Activated T-cell treated with anti-CD3 and anti-CD28 coated beads, Interleukin-2, amount 50 U/mL, for 72 hours (primary cell): Measurements from ENCODE around the gene COL4A4. TPM values are rescaled to one million over a fixed set of nuclear protein-coding genes. Genes with fewer than 3 reads are reported as not detected.

Experiments used
- ATAC-seq, 2 donors: fragments of 150-1000 bp; cut with Tn5 transposase; replicated peaks in 1 of 2; 2 replicates each; pipeline ENCODE4 v1.10.0; 2021; ENCODE audit warnings: moderate library complexity in 2 of 2, mild to moderate bottlenecking in 1 of 2
- DNase-seq, 2 donors: peaks; one replicate each; pipeline ENCODE4 v3.0.0; 2021 to 2022; ENCODE audit warnings: mixed read lengths in 1 of 2
- H3K27ac Mint-ChIP-seq: one replicate; pipeline ENCODE4 v1.8.0; 2022; ENCODE audit warnings: mild to moderate bottlenecking, moderate library complexity, mixed read lengths
- H3K27me3 Mint-ChIP-seq: one replicate; pipeline ENCODE4 v1.8.0; 2022; ENCODE audit warnings: low read depth, mixed read lengths
- H3K36me3 Mint-ChIP-seq, 2 donors: one replicate each; pipeline ENCODE4 v1.8.0; 2022; ENCODE audit warnings: mixed read lengths in 2 of 2, mild to moderate bottlenecking in 1 of 2; ENCODE audit not compliant: insufficient read depth in 2 of 2
- H3K4me1 Mint-ChIP-seq: one replicate; pipeline ENCODE4 v1.8.0; 2022; ENCODE audit warnings: low read depth, mixed read lengths
- H3K4me3 Mint-ChIP-seq, 2 donors: one replicate each; pipeline ENCODE4 v1.8.0; 2022; ENCODE audit warnings: mild to moderate bottlenecking in 2 of 2, mixed read lengths in 2 of 2, moderate library complexity in 2 of 2
- H3K9me3 Mint-ChIP-seq, 2 donors: one replicate each; pipeline ENCODE4 v1.8.0; 2022; ENCODE audit warnings: mixed read lengths in 2 of 2
- total RNA-seq, 2 donors: library from RNA; stranded (reverse); gene quantifications; one replicate each; pipeline ENCODE4 v1.2.3, GENCODE V29; 2022

Gene COL4A4
- total RNA-seq, 2 donors from 2014 or later: 0.02 to 0.16 TPM

- ATAC-seq (no peak), DNase-seq (no peak)
- H3K27ac Mint-ChIP-seq: no peak overlapping the region
- H3K27me3 Mint-ChIP-seq: no peaks in the 10 kb centered on the region
- H3K36me3 Mint-ChIP-seq: peaks cover 9 to 16% of the 10 kb centered on the region in 2 donors
- H3K9me3 Mint-ChIP-seq: peaks cover 0 to 5% of the 10 kb centered on the region in 2 donors
- H3K4me3 Mint-ChIP-seq: no peak overlapping the region
- H3K4me1 Mint-ChIP-seq: peaks cover 19% of the 10 kb centered on the region
Measured at GRCh38 chr2:226999661-227000060, 164.3 kb downstream of the COL4A4 start.

GRCh38 chr2:226995625-226996041 is 168.4 kb downstream of the COL4A4 start:
- no peak overlapping the region for H3K27ac Mint-ChIP-seq
- DNase-seq (peak; percentile 68 to 80), ATAC-seq (peak; percentile 100)
- no peaks in the 10 kb centered on the region for H3K27me3 Mint-ChIP-seq
- H3K9me3 Mint-ChIP-seq: peaks cover 0 to 4% of the 10 kb centered on the region in 2 donors
- peaks cover 30% of the 10 kb centered on the region for H3K4me1 Mint-ChIP-seq
- H3K4me3 Mint-ChIP-seq: peak overlapping the region; percentile 9 to 27
- peaks cover 9 to 18% of the 10 kb centered on the region in 2 donors for H3K36me3 Mint-ChIP-seq

GRCh38 chr2:226994775-226995174 is 169.2 kb downstream of the COL4A4 start:
- H3K36me3 Mint-ChIP-seq: peaks cover 9 to 12% of the 10 kb centered on the region in 2 donors
- H3K4me1 Mint-ChIP-seq: peaks cover 30% of the 10 kb centered on the region
- ATAC-seq (no peak), DNase-seq (no peak)
- H3K27me3 Mint-ChIP-seq: no peaks in the 10 kb centered on the region
- H3K27ac Mint-ChIP-seq: no peak overlapping the region
- peaks cover 0 to 4% of the 10 kb centered on the region in 2 donors for H3K9me3 Mint-ChIP-seq
- H3K4me3 Mint-ChIP-seq: peak overlapping the region; percentile 2 to 29

- no peak for ATAC-seq
- peaks cover 4 to 8% of the 10 kb centered on the region in 2 donors for H3K36me3 Mint-ChIP-seq
- H3K27me3 Mint-ChIP-seq: no peaks in the 10 kb centered on the region
- peaks cover 30% of the 10 kb centered on the region for H3K4me1 Mint-ChIP-seq
- DNase-seq: no peak
- no peak overlapping the region for H3K27ac Mint-ChIP-seq
- no peak overlapping the region for H3K4me3 Mint-ChIP-seq
- H3K9me3 Mint-ChIP-seq: no peaks in the 10 kb centered on the region
Measured at GRCh38 chr2:226993171-226993570, 170.8 kb downstream of the COL4A4 start.

GRCh38 chr2:226991663-226992062 is 172.3 kb downstream of the COL4A4 start:
- H3K27me3 Mint-ChIP-seq: no peaks in the 10 kb centered on the region
- H3K36me3 Mint-ChIP-seq: peaks cover 4 to 7% of the 10 kb centered on the region in 2 donors
- ATAC-seq (no peak), DNase-seq (no peak)
- no peaks in the 10 kb centered on the region for H3K9me3 Mint-ChIP-seq
- no peak overlapping the region for H3K4me3 Mint-ChIP-seq
- H3K4me1 Mint-ChIP-seq: peaks cover 30% of the 10 kb centered on the region
- H3K27ac Mint-ChIP-seq: no peak overlapping the region

- DNase-seq (no peak), ATAC-seq (no peak)
- Mint-ChIP-seq H3K27me3 (no peaks in the 10 kb centered on the region), H3K36me3 (peaks cover 0 to 4% of the 10 kb centered on the region in 2 donors), H3K27ac (no peak overlapping the region), H3K4me3 (no peak overlapping the region), H3K4me1 (peaks cover 29% of the 10 kb centered on the region), H3K9me3 (no peaks in the 10 kb centered on the region)
Measured at GRCh38 chr2:226985583-226985946, 178.4 kb downstream of the COL4A4 start.

- Mint-ChIP-seq H3K4me1 (peaks cover 29% of the 10 kb centered on the region), H3K27ac (peak overlapping the region; percentile 69), H3K36me3 (peaks cover 0 to 4% of the 10 kb centered on the region in 2 donors), H3K4me3 (peak overlapping the region; percentile 6 to 34), H3K27me3 (no peaks in the 10 kb centered on the region), H3K9me3 (no peaks in the 10 kb centered on the region)
- DNase-seq (peak; percentile 32 to 61), ATAC-seq (peak; percentile 98)
Measured at GRCh38 chr2:226984750-226985582, 179.0 kb downstream of the COL4A4 start.

GRCh38 chr2:226983895-226984749 is 179.9 kb downstream of the COL4A4 start:
- peaks cover 29% of the 10 kb centered on the region for H3K4me1 Mint-ChIP-seq
- H3K27ac Mint-ChIP-seq: peak overlapping the region; percentile 69

GRCh38 chr2:226981791-226982326 is 182.1 kb downstream of the COL4A4 start:
- no peak overlapping the region for H3K4me3 Mint-ChIP-seq

More at GRCh38 chr2:226983895-226984749, 179.9 kb downstream of the COL4A4 start:
- Mint-ChIP-seq H3K27me3 (no peaks in the 10 kb centered on the region), H3K36me3 (peaks cover 0 to 1% of the 10 kb centered on the region in 2 donors), H3K9me3 (no peaks in the 10 kb centered on the region), H3K4me3 (peak overlapping the region; percentile 12 to 34)
- DNase-seq (no peak), ATAC-seq (peak in 1 of 2 donors; percentile 27)

GRCh38 chr2:226979004-226979403 is 185.0 kb downstream of the COL4A4 start:
- ATAC-seq: no peak
- peaks cover 0 to 1% of the 10 kb centered on the region in 2 donors for H3K36me3 Mint-ChIP-seq
- no peak for DNase-seq
- H3K4me1 Mint-ChIP-seq: peaks cover 21% of the 10 kb centered on the region
- no peaks in the 10 kb centered on the region for H3K27me3 Mint-ChIP-seq
- H3K9me3 Mint-ChIP-seq: no peaks in the 10 kb centered on the region
- no peak overlapping the region for H3K4me3 Mint-ChIP-seq
- H3K27ac Mint-ChIP-seq: no peak overlapping the region

More at GRCh38 chr2:226981791-226982326, 182.1 kb downstream of the COL4A4 start:
- no peak for DNase-seq
- Mint-ChIP-seq H3K36me3 (peaks cover 0 to 1% of the 10 kb centered on the region in 2 donors), H3K4me1 (peaks cover 34% of the 10 kb centered on the region), H3K27me3 (no peaks in the 10 kb centered on the region), H3K27ac (no peak overlapping the region), H3K9me3 (no peaks in the 10 kb centered on the region)
- no peak for ATAC-seq

- no peak overlapping the region for H3K4me3 Mint-ChIP-seq
- peaks cover 22% of the 10 kb centered on the region for H3K4me1 Mint-ChIP-seq
- no peak overlapping the region for H3K27ac Mint-ChIP-seq
- DNase-seq (no peak), ATAC-seq (no peak)
- H3K9me3 Mint-ChIP-seq: no peaks in the 10 kb centered on the region
- no peaks in the 10 kb centered on the region for H3K27me3 Mint-ChIP-seq
- H3K36me3 Mint-ChIP-seq: no peaks in the 10 kb centered on the region
Measured at GRCh38 chr2:226978300-226978699, 185.7 kb downstream of the COL4A4 start.

GRCh38 chr2:226977775-226978190 is 186.2 kb downstream of the COL4A4 start:
- DNase-seq: no peak
- Mint-ChIP-seq H3K4me3 (no peak overlapping the region), H3K4me1 (peaks cover 27% of the 10 kb centered on the region), H3K27me3 (no peaks in the 10 kb centered on the region), H3K36me3 (no peaks in the 10 kb centered on the region), H3K9me3 (no peaks in the 10 kb centered on the region), H3K27ac (no peak overlapping the region)
- peak in 1 of 2 donors; percentile 65 for ATAC-seq

GRCh38 chr2:226973816-226974215 is 190.2 kb downstream of the COL4A4 start:
- H3K4me3 Mint-ChIP-seq: peak overlapping the region in 1 of 2 donors; percentile 17
- H3K9me3 Mint-ChIP-seq: no peaks in the 10 kb centered on the region
- no peak for ATAC-seq
- H3K27ac Mint-ChIP-seq: no peak overlapping the region
- H3K4me1 Mint-ChIP-seq: peaks cover 46% of the 10 kb centered on the region
- no peaks in the 10 kb centered on the region for H3K27me3 Mint-ChIP-seq
- H3K36me3 Mint-ChIP-seq: no peaks in the 10 kb centered on the region
- no peak for DNase-seq
